IMR-90 (cell line): ENCODE data around the gene PRADC1. TPM values are rescaled to one million over a fixed set of nuclear protein-coding genes. Genes with fewer than 3 reads are reported as not detected.

ENCODE experiments used
- ATAC-seq: fragments of 200-7000 bp; cut with Tn5 transposase; 2 replicates; pipeline ENCODE4 v1.9.1; 2020; ENCODE audit warnings: low read depth, mild to moderate bottlenecking, moderate library complexity
- BruUV-seq: library from RNA; stranded (reverse); fragments of 400-500 nt; replicated peaks from 2 replicates; lab custom pipeline; 2021; lab: Mats Ljungman, UMichigan
- CTCF ChIA-PET: fragments of 300-600 bp; formaldehyde crosslinking; extraction: SDS; loops from one replicate; lab custom pipeline; 2021; ENCODE audit warnings: antibody characterized with exemption; lab: Yijun Ruan, JAX
- POLR2A ChIA-PET: fragments of 300-600 bp; sonication (Branson Sonifier 250); formaldehyde crosslinking; loops from one replicate; lab custom pipeline; 2022; ENCODE audit warnings: antibody characterized with exemption; ENCODE audit not compliant: unreplicated experiment; lab: Charles Lee
- DNase-seq: peaks from one replicate; pipeline ENCODE4 v3.0.0; 2013
- H2AFZ ChIP-seq: replicated peaks from 2 replicates; pipeline ENCODE3; 2013; ENCODE audit warnings: low read length, mild to moderate bottlenecking; ENCODE audit not compliant: poor library complexity
- H2AK5ac ChIP-seq: 2 replicates; pipeline ENCODE4 v1.6.1; 2013; ENCODE audit warnings: low read depth, low read length, inconsistent platforms
- H2AK9ac ChIP-seq: replicated peaks from 2 replicates; pipeline ENCODE3; 2013; ENCODE audit warnings: mild to moderate bottlenecking, low read depth, low read length, moderate library complexity; ENCODE audit not compliant: poor library complexity
- H2BK120ac ChIP-seq: 2 replicates; pipeline ENCODE4 v1.6.1; 2013; ENCODE audit warnings: low read depth, low read length, inconsistent platforms
- H2BK15ac ChIP-seq: 3 replicates; pipeline ENCODE4 v1.6.1; 2013; ENCODE audit warnings: low read depth, low read length, inconsistent platforms
- H2BK20ac ChIP-seq: 2 replicates; pipeline ENCODE4 v1.6.1; 2013; ENCODE audit warnings: low read depth, mild to moderate bottlenecking, inconsistent platforms, low read length, moderate library complexity
- H2BK5ac ChIP-seq: 2 replicates; pipeline ENCODE4 v1.6.1; 2013; ENCODE audit warnings: mild to moderate bottlenecking, low read depth, low read length, inconsistent platforms; ENCODE audit not compliant: poor library complexity, severe bottlenecking
- H3K14ac ChIP-seq: replicated peaks from 2 replicates; pipeline ENCODE4 v1.6.1; 2013; ENCODE audit warnings: low read depth, low read length, inconsistent platforms
- H3K18ac ChIP-seq: 2 replicates; pipeline ENCODE4 v1.6.1; 2013; ENCODE audit warnings: low read depth, low read length, control low read depth
- H3K23ac ChIP-seq: 2 replicates; pipeline ENCODE4 v1.6.1; 2013; ENCODE audit warnings: low read depth, low read length, inconsistent platforms
- H3K27ac ChIP-seq: 2 replicates; pipeline ENCODE4 v1.5.1; 2013; ENCODE audit warnings: mild to moderate bottlenecking, control low read depth, low read length; ENCODE audit not compliant: insufficient read depth
- H3K27me3 ChIP-seq: 2 replicates; pipeline ENCODE4 v1.6.1; 2013; ENCODE audit warnings: low read length; ENCODE audit not compliant: control insufficient read depth, insufficient read depth
- H3K36me3 ChIP-seq: 2 replicates; pipeline ENCODE4 v1.6.1; 2013; ENCODE audit warnings: low read length, mixed read lengths; ENCODE audit not compliant: control insufficient read depth, insufficient read depth
- H3K4ac ChIP-seq: 2 replicates; pipeline ENCODE4 v1.6.1; 2013; ENCODE audit warnings: low read depth, low read length, inconsistent platforms
- H3K4me1 ChIP-seq: 2 replicates; pipeline ENCODE4 v1.6.1; 2013; ENCODE audit warnings: low read length, mixed read lengths; ENCODE audit not compliant: control insufficient read depth, insufficient read depth
- H3K4me2 ChIP-seq: 2 replicates; pipeline ENCODE4 v1.6.1; 2013; ENCODE audit warnings: low read depth, mild to moderate bottlenecking, control low read depth, low read length, moderate library complexity
- H3K4me3 ChIP-seq: 2 replicates; pipeline ENCODE4 v1.5.1; 2013; ENCODE audit warnings: low read depth, mild to moderate bottlenecking, control low read depth, low read length, moderate library complexity; ENCODE audit not compliant: insufficient read depth
- H3K56ac ChIP-seq: 2 replicates; pipeline ENCODE4 v1.6.1; 2013; ENCODE audit warnings: low read length, inconsistent platforms; ENCODE audit not compliant: insufficient read depth; ENCODE audit errors: extremely low read depth
- H3K79me1 ChIP-seq, 2 experiments: 2 replicates each; pipeline ENCODE4 v1.6.1; 2013; ENCODE audit warnings: low read length in 2 of 2, inconsistent platforms in 1 of 2, low read depth in 1 of 2
- H3K9ac ChIP-seq: 2 replicates; pipeline ENCODE4 v1.6.1; 2013; ENCODE audit warnings: low read depth, low read length, control low read depth
- H3K9me1 ChIP-seq: 2 replicates; pipeline ENCODE4 v1.6.1; 2013; ENCODE audit warnings: low read length, inconsistent platforms; ENCODE audit not compliant: insufficient read depth
- H3K9me3 ChIP-seq: 2 replicates; pipeline ENCODE4 v1.6.1; 2013; ENCODE audit warnings: low read length; ENCODE audit not compliant: control insufficient read depth, insufficient read depth
- H4K20me1 ChIP-seq: 2 replicates; pipeline ENCODE4 v1.6.1; 2013; ENCODE audit warnings: low read length, inconsistent platforms; ENCODE audit not compliant: insufficient read depth
- H4K5ac ChIP-seq: 2 replicates; pipeline ENCODE4 v1.6.1; 2013; ENCODE audit warnings: mild to moderate bottlenecking, low read depth, low read length, control low read depth
- H4K8ac ChIP-seq, 2 experiments: 2 replicates each; pipeline ENCODE4 v1.6.1; 2013; ENCODE audit warnings: low read depth in 2 of 2, low read length in 2 of 2, control low read depth in 1 of 2, inconsistent platforms in 1 of 2
- H4K91ac ChIP-seq: 2 replicates; pipeline ENCODE4 v1.6.1; 2013; ENCODE audit warnings: low read depth, low read length, inconsistent platforms; ENCODE audit not compliant: insufficient read depth
- MAFK ChIP-seq: IDR thresholded peaks from 2 replicates; pipeline ENCODE4 v1.6.1; 2012; ENCODE audit warnings: low read depth, low read length, improper control_type of control experiment
- SMC3 ChIP-seq: fragments of 150-350 bp; IDR thresholded peaks from 2 replicates; pipeline ENCODE4 v1.6.1; 2016; ENCODE audit warnings: low read depth, mild to moderate bottlenecking, antibody characterized with exemption, low read length, moderate library complexity
- WGBS, 2 experiments: methylation state at CpG; one replicate each; pipeline versions ENCODE4 v1.1.5 to v1.1.7; 2013; ENCODE audit warnings: missing lambda C conversion rate in 2 of 2; ENCODE audit not compliant: insufficient read length in 1 of 2; ENCODE audit errors: extremely low coverage in 2 of 2; 5-methylcytosine and 5-hydroxymethylcytosine counted together
- dilution Hi-C: fragments of 300-500 bp; cut with HindIII; formaldehyde crosslinking; loops from one replicate; pipeline ENCODE4 v1.14.3; 2018; ENCODE audit warnings: low sequenced_read_pairs; ENCODE audit not compliant: unreplicated experiment
- in situ Hi-C: fragments of 300-500 bp; cut with MboI; formaldehyde crosslinking; loops from 3 replicates; pipeline ENCODE4 v1.14.3; 2019; ENCODE audit warnings: low sequenced_read_pairs, inconsistent platforms, mixed read lengths
- intact Hi-C: fragments of 100-400 bp; cut with micrococcal nuclease; formaldehyde crosslinking; loops from 2 replicates; pipeline ENCODE4 v1.10.0; 2022
- polyA plus RNA-seq, 3 experiments: library from polyadenylated mRNA; depleted of rRNA; stranded (reverse); fragments of >200 nt; gene quantifications; 2 replicates each; pipeline ENCODE4 v1.2.3, GENCODE V29; 2012; ENCODE audit warnings: low replicate concordance in 1 of 3
- total RNA-seq: library from RNA; depleted of rRNA; stranded (reverse); fragments of >200 nt; gene quantifications from 2 replicates; pipeline ENCODE4 v1.2.3, GENCODE V29; 2012

Gene PRADC1
- total and polyA plus RNA-seq, 2 of the 4 experiments (the other 2 are of a cell fraction): 13.1 to 18.4 TPM

GRCh38 chr2:73246850-73247249 is 13.8 kb upstream of the PRADC1 start:
- CTCF ChIA-PET: interaction anchor here (0.9 kb wide), 1 partner anchor 12 kb away, joined by 3 read pairs; no protein-coding TSS in a partner anchor
- TF ChIP-seq SMC3 (no peak), MAFK (0 out of 2 replicates have a peak, but pooled peaks have one; percentile 31)

More at GRCh38 chr2:73246850-73247249, 13.8 kb upstream of the PRADC1 start:
- intact Hi-C loops (no loop called here), in situ Hi-C loops (no loop called here), dilution Hi-C loops (no loop called here)
- Histone ChIP-seq H3K27ac (no peak overlapping the region), H3K27me3 (no peaks in the 10 kb centered on the region), H3K14ac (no peak overlapping the region), H3K18ac (no peak overlapping the region), H4K91ac (no peak overlapping the region), H3K56ac (no peak overlapping the region), H3K9me3 (no peaks in the 10 kb centered on the region), H3K4ac (no peak overlapping the region), H3K23ac (no peak overlapping the region), H4K20me1 (peaks cover 27% of the 10 kb centered on the region), H3K36me3 (peaks cover 64% of the 10 kb centered on the region), H2AK5ac (no peak overlapping the region), H2BK5ac (no peak overlapping the region), H4K8ac (no peak overlapping the region), H3K4me3 (no peak overlapping the region), H3K4me2 (no peak overlapping the region), H3K9ac (no peak overlapping the region), H2BK20ac (no peak overlapping the region), H2BK120ac (no peak overlapping the region), H4K5ac (no peak overlapping the region), H3K4me1 (peaks cover 2% of the 10 kb centered on the region; the same call in 1 of the 2 replicates), H2AK9ac (no peak overlapping the region), H2BK15ac (no peak overlapping the region), H2AFZ (no peak overlapping the region), H3K9me1 (peaks cover 5% of the 10 kb centered on the region; the same call in 1 of the 2 replicates), H3K79me1 (peaks cover 38 to 47% of the 10 kb centered on the region in 2 experiments)
- POLR2A ChIA-PET: no interaction called here
- 93% methylated on average over 2 of the region's 3 CpGs; no CpG with 5 or more reads in 1 of the 2 experiments for WGBS, 2 experiments
- no peak for DNase-seq
- BruUV-seq: no TSS peak
- ATAC-seq: no peak
